DMS 273 (cell line): ENCODE measurements around the gene CAPN2.
"Not testable (repeated sequence)": the region's sequence is repeated elsewhere in the genome, so short reads cannot be mapped to it uniquely, and the experiment has no call there.

Source experiments
- DNase-seq: peaks from one replicate; lab custom pipeline; 2025; ENCODE audit not compliant: unreplicated experiment; lab: John Stamatoyannopoulos, UW

CAPN2 gene

GRCh38 chr1:223738465-223739365 is 26.4 kb downstream of the CAPN2 start:
- DNase-seq = no peak

- no peak for DNase-seq
These were observed 27.2 kb downstream of the CAPN2 start for GRCh38 chr1:223739366-223740037.

GRCh38 chr1:223740038-223740736 is 27.8 kb downstream of the CAPN2 start:
- DNase-seq = not testable (repeated sequence)

GRCh38 chr1:223741861-223742260 is 29.5 kb downstream of the CAPN2 start:
- no peak for DNase-seq

- DNase-seq = no peak
These were observed 30.6 kb downstream of the CAPN2 start for GRCh38 chr1:223742856-223743517.

- no peak for DNase-seq
These were observed 33.4 kb downstream of the CAPN2 start for GRCh38 chr1:223745731-223746130.

- peak; percentile 68 for DNase-seq
These were observed 35.5 kb downstream of the CAPN2 start for GRCh38 chr1:223747838-223748335.

GRCh38 chr1:223748405-223748772 is 36.0 kb downstream of the CAPN2 start:
- DNase-seq = peak; percentile 39

- DNase-seq = peak; percentile 81
These were observed 36.7 kb downstream of the CAPN2 start for GRCh38 chr1:223748773-223749733.

- DNase-seq = no peak
These were observed 38.6 kb downstream of the CAPN2 start for GRCh38 chr1:223750730-223751570.

GRCh38 chr1:223751696-223752095 is 39.4 kb downstream of the CAPN2 start:
- DNase-seq = no peak

GRCh38 chr1:223752721-223753515 is 40.6 kb downstream of the CAPN2 start:
- DNase-seq = no peak

GRCh38 chr1:223754681-223755431 is 42.5 kb downstream of the CAPN2 start:
- no peak for DNase-seq

GRCh38 chr1:223755432-223755792 is 43.1 kb downstream of the CAPN2 start:
- no peak for DNase-seq

GRCh38 chr1:223755992-223756775 is 43.8 kb downstream of the CAPN2 start:
- DNase-seq = no peak

- no peak for DNase-seq
These were observed 44.7 kb downstream of the CAPN2 start for GRCh38 chr1:223756806-223757700.
